Measurements from ENCODE around the gene BCL10.

Gene BCL10

GRCh38 chr1:85297855-85298629 lies 21.6 kb upstream of the BCL10 start:
- DNase-seq (ENCODE audit: low spot score): no peak

GRCh38 chr1:85297538-85297854 lies 21.1 kb upstream of the BCL10 start:
- DNase-seq (ENCODE audit: low spot score): no peak

GRCh38 chr1:85296980-85297379 lies 20.5 kb upstream of the BCL10 start:
- DNase-seq (ENCODE audit: low spot score): no peak

DNA sequence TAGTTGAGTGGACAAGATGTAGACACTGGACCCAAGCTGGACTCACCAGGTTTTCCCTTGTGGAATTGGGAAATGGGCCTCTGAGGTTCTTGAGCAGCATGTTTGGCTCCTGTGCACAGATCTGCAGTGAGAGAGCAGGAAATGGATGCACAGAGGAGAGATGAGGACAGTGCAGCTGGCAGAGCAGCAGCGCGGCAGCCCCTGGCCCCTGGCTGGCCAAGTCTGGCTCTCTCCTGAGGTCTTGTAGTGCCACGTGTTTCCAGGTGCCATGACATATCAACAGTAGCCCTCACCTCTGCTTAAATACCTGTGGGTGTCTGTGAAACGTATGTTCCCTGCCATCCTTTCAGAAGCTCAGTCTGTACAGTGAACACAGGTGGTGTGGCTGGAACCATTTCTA lies 19.2 kb upstream of the BCL10 start:
- no peak for DNase-seq (ENCODE audit: low spot score)

DNA sequence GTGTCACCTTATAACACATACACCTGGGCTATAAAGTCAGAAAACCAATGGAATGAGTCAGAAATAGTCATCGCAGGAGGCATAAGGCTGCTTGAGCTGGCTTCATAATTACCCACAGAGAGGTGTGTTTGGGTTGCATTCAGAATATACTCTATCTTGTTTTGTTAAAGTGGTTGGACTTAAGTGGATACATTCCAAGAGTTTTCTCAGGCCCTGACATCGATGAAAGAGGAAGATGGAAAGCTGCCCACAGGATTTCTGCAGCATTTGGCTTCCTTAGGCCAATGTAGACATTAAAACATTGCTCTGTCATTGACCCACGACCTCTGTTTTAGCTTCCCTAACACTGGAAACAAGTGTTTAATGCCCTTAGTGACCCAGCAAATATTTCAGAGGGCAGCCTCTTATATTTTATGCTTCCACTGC lies 18.6 kb upstream of the BCL10 start:
- no peak for DNase-seq (ENCODE audit: low spot score)

DNA sequence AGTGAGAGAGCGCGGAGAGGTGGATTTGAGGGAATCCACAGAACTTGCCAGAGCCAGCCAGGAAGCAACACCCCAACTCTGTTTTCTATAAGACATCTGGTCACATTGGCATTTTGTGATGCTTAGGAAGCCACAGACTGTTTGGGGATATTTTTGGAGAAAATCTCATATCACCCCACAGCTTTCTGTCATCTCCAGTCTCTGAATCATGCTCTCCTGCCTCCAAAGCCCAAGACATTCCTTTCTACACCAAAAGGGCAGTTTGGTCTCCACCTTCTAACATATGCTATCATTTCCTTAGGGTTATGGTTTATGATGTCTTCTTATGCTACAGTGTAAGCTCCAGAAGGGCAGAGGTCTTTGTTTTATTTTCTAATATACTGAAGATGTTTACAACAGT lies 14.4 kb upstream of the BCL10 start:
- DNase-seq (ENCODE audit: low spot score): no peak

DNA sequence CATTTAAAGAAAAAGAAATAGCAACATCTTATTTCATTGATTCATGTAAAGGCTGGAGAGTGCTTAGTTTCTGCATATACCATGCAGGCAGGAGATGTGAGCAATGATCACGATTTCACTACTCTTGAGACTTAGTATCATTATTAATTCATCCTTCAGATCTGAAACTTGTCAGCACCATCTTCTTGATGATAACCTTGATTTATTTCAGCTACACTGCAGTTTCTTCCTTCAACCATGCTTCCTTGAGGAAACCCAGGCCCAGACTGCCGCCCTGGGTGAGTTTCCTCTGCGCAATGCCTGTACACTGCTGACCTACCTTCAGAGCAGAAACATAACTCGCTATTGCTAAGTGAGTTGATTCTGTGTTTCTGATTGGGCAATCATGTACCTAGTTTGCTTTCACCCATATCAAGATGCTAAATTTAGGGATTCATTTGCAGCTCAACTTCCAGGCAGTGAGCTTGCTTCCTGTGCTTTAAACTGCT lies 13.5 kb upstream of the BCL10 start:
- no peak for DNase-seq (ENCODE audit: low spot score)

GRCh38 chr1:85289207-85289847 lies 12.9 kb upstream of the BCL10 start:
- no peak for DNase-seq (ENCODE audit: low spot score)

- no peak for DNase-seq (ENCODE audit: low spot score)
Observed at GRCh38 chr1:85284202-85284601, 7.8 kb upstream of the BCL10 start.

- no peak for DNase-seq (ENCODE audit: low spot score)
Observed at GRCh38 chr1:85283475-85284199, 7.2 kb upstream of the BCL10 start.

DNA sequence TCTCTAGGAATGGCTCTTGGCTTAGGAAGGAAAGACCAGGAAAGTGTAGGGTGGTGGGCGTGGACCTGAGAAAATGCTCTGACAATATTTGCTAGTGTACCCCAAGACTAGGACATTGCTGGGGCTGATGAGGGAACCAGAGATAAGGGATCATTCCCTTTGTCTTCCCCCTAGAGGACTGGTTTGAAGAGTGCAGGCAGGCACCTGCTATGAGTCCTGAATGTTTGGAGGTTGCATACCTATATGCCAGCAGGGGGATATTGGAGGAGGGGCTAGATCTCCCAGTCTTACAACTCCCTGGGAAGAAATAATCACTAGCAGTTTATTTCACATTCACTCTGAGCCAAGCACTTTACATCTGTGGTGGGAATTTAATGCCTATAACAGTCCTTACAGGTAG lies 6.0 kb upstream of the BCL10 start:
- no peak for DNase-seq (ENCODE audit: low spot score)

- no peak for DNase-seq (ENCODE audit: low spot score)
Observed at GRCh38 chr1:85280636-85281035, 4.2 kb upstream of the BCL10 start.

- no peak for DNase-seq (ENCODE audit: low spot score)
Observed at GRCh38 chr1:85279458-85280080, 3.1 kb upstream of the BCL10 start.

DNA sequence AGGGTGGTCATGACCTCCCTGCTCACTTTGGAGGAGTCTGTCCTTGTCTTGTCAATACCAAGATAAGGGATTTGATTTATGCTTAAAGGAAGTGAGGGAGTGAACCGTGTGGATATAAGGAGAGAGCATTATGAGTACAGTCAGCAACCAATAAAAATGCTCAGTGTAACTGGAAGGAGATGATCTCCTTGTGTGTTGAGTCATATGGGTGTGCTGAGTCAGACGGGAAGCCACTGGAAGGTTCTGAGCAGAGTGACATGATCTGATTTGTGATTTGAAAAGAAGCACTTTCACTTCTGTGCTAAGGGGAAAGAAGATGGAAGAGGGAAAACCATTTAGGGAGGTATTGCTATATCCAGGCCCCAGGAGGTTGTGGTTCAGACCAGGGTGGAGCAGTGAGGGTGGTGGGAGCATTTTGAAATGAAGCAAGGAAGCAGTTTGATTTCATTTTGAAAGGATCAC lies 2.5 kb upstream of the BCL10 start:
- no peak for DNase-seq (ENCODE audit: low spot score)

GRCh38 chr1:85277802-85278201 lies 1.4 kb upstream of the BCL10 start:
- no peak for DNase-seq (ENCODE audit: low spot score)

GRCh38 chr1:85276978-85277639 lies 677 bp upstream of the BCL10 start:
- no peak for DNase-seq (ENCODE audit: low spot score)

GRCh38 chr1:85275701-85276214 lies 674 bp downstream of the BCL10 start:
- DNase-seq (ENCODE audit: low spot score): no peak

- no peak for DNase-seq (ENCODE audit: low spot score)
Observed at GRCh38 chr1:85274969-85275453, 1.4 kb downstream of the BCL10 start.

- DNase-seq (ENCODE audit: low spot score): no peak
Observed at GRCh38 chr1:85273397-85273796, 3.0 kb downstream of the BCL10 start.

DNA sequence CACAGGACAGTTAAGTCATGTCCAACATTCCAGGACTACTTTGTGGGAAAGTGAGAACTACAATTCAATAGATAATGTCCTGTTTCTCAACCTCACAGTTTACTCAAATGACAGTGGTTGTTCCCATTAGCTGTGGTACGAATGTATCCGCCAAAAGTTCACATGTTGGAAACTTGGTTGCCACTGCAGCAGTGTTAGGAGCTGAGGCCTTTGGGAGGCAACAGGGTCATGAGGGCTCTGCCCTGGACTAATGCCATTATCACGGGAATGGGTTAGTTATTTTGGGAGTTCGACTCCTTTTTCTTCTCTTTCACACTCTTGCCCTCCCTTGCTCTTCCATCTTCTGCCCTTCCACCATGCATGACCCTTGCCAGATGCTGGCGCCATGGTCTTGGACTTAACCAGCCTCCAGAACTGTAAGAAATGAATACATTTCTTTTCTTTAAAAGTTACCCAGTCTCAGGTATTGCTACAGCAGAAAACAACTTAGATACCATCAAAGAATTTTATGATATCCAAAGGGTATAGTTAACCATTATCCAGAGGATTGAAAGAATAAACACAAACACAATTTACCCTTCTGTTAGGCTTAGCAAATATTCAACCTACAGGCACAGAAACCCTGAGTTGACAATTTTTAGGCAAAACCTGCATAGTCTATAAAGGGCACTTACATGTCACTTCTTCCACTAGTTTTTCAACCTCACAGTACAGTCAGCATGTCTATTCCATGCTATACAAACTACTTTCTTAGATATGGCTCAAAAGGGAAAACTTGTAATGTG lies 7.4 kb downstream of the BCL10 start:
- no peak for DNase-seq (ENCODE audit: low spot score)

DNA sequence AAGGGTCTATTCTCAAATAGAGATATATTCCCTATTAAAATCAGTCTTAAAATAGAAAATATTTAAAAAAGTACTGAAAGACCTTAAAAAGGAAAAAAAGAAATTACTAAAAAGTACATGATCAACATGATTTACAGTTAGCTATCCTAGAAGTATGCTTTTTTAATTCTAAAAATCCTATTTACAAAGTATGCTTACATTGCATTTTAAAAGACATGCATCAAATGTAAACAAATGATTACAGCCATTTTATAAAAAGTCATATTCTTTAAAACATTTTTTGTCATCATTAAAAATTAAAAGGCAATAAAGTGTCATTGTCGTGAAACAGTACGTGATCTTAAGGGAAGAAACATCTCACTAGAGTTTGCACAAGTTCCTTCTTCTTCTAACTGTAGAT lies 9.1 kb downstream of the BCL10 start:
- DNase-seq (ENCODE audit: low spot score): no peak

Data from ecto neural progenitor cell (in vitro differentiated cells).